Measurements from ENCODE around the gene RGL4. TPM values are rescaled to one million over a fixed set of nuclear protein-coding genes. Genes with fewer than 3 reads are reported as not detected.

Gene RGL4
- not detected in 2 replicates for total RNA-seq

GRCh38 chr22:23690713-23691112 is at the start of gene RGL4:
Gene RGL4 (plus strand): TSS chr22:23691013. CDS start chr22:23692031, 1,018 bp downstream.

Other genes starting within 250 kb of the RGL4 start
- not detected in 2 replicates for gene IGLL1, start 110.7 kb upstream of the RGL4 start, total RNA-seq
- gene DRICH1, start 58.7 kb upstream of the RGL4 start, total RNA-seq = 0.09 TPM in 1 of 2 replicates, not detected in the other
- gene ZNF70, start 60.1 kb downstream of the RGL4 start, total RNA-seq = 1.9 and 3.0 TPM in 2 replicates
- gene VPREB3, start 63.4 kb downstream of the RGL4 start, total RNA-seq = 0.18 TPM in 1 of 2 replicates, not detected in the other
- gene C22orf15, start 72.0 kb downstream of the RGL4 start, total RNA-seq = 0.63 TPM in 1 of 2 replicates, not detected in the other
- gene CHCHD10, start 77.0 kb downstream of the RGL4 start, total RNA-seq = 4.3 and 8.4 TPM in 2 replicates
- gene MMP11, start 81.8 kb downstream of the RGL4 start, total RNA-seq = 8.0 and 8.6 TPM in 2 replicates
- 26.6 and 33.3 TPM in 2 replicates for gene SMARCB1, start 96.0 kb downstream of the RGL4 start, total RNA-seq
- 0.19 and 0.63 TPM in 2 replicates for gene DERL3, start 148.0 kb downstream of the RGL4 start, total RNA-seq
- gene SLC2A11, start 166.9 kb downstream of the RGL4 start, total RNA-seq = 4.7 and 5.1 TPM in 2 replicates
- gene MIF, start 203.4 kb downstream of the RGL4 start, total RNA-seq = 349 and 403 TPM in 2 replicates

All from endothelial cell of coronary artery (primary cell).